Bronchial epithelial cell (primary cell): ENCODE measurements around the gene SCN8A. TPM values are rescaled to one million over a fixed set of nuclear protein-coding genes. Genes with fewer than 3 reads are reported as not detected.

Experiments used
- DNase-seq: peaks from one replicate; pipeline ENCODE4 v3.0.0-alpha.2; 2010; ENCODE audit warnings: low read depth
- FAIRE-seq: peaks from 2 replicates; lab custom pipeline; 2011; peaks lifted over from hg19 to GRCh38; lab: Jason Lieb, UNC
- H3K27me3 ChIP-seq: 2 replicates; pipeline ENCODE4 v1.5.1; 2011; ENCODE audit warnings: low read length; ENCODE audit not compliant: control insufficient read depth, insufficient read depth
- H3K36me3 ChIP-seq: 2 replicates; pipeline ENCODE4 v1.5.1; 2011; ENCODE audit warnings: low read length; ENCODE audit not compliant: control insufficient read depth, insufficient read depth
- H3K4me3 ChIP-seq: 2 replicates; pipeline ENCODE4 v1.5.1; 2011; ENCODE audit warnings: mild to moderate bottlenecking, low read depth, low read length, control low read depth
- total RNA-seq: library from RNA; depleted of rRNA; stranded (reverse); fragments of >200 nt; gene quantifications from 2 replicates; pipeline ENCODE4 v1.2.1, GENCODE V29; 2014
- TF ChIP-seq, protein P1 (sequence below): IDR thresholded peaks from 2 replicates; pipeline ENCODE4 v1.5.1; 2011; ENCODE audit warnings: mild to moderate bottlenecking, moderate library complexity, low read length, control low read depth, inconsistent platforms; ENCODE audit not compliant: insufficient read depth, severe bottlenecking

Gene SCN8A
- total RNA-seq, 1 donor from 2014 or later, result under 0.01 TPM

DNA sequence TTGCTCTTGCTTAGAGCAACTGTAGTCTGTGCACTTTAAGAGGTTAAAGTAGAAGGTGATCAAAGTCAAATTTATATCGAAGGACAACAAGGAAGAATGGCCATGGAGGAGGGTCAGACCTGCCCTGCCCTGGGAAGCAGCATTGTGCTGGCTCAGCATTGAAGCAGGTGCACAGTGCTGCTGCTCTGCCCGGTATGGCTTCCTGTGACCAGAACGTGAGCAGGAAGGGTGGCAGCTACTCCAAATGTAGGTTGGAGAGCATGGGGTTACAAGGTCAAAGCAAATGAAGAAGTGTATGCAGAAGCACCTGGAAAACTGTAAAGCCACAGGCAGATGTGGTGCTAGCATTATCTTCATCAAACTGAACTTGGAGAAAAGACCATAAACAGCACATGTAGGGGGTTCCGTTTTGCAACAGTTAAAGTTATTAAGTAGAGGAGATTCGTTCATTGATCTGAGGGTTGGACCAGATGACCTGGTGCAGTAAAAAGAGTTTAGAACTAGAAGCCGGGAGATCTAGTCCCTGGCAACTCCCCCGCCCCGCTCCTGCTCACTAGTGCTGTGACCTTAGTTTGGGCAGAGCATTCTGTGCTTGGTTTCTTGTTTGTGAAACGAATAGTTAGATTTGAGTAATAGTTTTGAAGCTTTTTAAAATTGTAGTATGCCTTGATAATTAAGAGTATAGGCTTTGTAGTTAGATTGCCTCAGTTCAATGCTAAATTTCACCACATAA lies 84.2 kb downstream of the SCN8A start:
- TF ChIP-seq, protein P1, sequence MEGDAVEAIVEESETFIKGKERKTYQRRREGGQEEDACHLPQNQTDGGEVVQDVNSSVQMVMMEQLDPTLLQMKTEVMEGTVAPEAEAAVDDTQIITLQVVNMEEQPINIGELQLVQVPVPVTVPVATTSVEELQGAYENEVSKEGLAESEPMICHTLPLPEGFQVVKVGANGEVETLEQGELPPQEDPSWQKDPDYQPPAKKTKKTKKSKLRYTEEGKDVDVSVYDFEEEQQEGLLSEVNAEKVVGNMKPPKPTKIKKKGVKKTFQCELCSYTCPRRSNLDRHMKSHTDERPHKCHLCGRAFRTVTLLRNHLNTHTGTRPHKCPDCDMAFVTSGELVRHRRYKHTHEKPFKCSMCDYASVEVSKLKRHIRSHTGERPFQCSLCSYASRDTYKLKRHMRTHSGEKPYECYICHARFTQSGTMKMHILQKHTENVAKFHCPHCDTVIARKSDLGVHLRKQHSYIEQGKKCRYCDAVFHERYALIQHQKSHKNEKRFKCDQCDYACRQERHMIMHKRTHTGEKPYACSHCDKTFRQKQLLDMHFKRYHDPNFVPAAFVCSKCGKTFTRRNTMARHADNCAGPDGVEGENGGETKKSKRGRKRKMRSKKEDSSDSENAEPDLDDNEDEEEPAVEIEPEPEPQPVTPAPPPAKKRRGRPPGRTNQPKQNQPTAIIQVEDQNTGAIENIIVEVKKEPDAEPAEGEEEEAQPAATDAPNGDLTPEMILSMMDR, result no peak
- DNase-seq, result no peak
- no peak overlapping the region for H3K4me3 ChIP-seq
- H3K36me3 ChIP-seq, result no peaks in the 10 kb centered on the region
- FAIRE-seq, result no peak
- peaks cover 3% of the 10 kb centered on the region for H3K27me3 ChIP-seq

DNA sequence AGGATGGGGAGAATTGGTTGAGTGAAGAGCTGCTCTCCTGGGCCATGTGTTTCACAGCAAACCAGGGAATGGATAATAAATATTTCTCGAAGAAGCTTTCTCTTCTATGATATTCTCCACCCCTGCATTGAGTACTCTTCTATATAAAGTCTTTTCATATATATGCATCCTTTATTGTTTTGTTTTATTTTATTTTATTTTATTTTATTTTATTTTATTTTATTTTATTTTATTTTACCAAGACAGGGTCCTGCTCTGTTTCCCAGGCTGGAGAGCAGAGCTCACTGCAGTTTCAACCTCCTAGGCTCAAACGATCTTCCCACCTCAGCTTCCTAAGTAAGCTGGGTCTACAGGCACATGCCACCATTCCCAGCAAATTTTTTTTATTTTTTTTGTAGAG lies 85.8 kb downstream of the SCN8A start:
- FAIRE-seq, result no peak
- TF ChIP-seq, protein P1, result no peak

DNA sequence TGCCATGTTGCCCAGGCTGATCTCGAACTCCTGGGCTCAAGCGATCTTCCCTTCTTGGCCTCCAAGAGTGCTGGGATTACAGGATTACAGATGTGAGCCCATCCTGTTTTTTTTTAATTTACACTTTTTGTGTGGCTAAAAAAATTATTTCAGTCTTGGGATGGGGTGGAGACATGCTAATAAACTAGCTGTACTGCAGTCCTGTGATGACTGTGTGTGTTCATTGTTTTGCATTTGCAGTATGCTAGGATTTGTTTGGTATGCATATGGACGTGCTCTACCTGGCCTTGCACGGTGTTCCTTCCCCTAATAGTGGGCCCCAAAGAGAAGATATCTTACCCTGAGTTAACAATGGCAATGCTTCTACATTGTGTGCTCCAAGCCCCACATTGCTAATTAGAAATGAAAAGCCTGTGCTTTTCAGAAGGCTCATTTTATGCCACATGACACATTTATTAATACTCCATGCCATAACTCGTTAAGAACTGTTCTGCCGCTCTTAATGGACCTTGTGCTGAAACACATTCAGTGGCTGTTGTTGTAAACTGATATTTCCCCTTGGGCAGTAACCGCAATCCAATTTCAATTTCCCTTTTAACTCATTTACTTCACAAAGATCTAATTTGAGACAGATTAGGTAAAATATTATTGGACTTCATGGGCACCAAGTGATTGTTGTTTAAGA lies 86.4 kb downstream of the SCN8A start:
- Histone ChIP-seq H3K4me3 (no peak overlapping the region), H3K27me3 (peaks cover 2% of the 10 kb centered on the region), H3K36me3 (no peaks in the 10 kb centered on the region)
- FAIRE-seq (no peak), DNase-seq (no peak)
- TF ChIP-seq, protein P1, result no peak

More for the DNA sequence above, 85.8 kb downstream of the SCN8A start:
- no peak for DNase-seq
- Histone ChIP-seq H3K36me3 (no peaks in the 10 kb centered on the region), H3K27me3 (peaks cover 2% of the 10 kb centered on the region), H3K4me3 (no peak overlapping the region)

DNA sequence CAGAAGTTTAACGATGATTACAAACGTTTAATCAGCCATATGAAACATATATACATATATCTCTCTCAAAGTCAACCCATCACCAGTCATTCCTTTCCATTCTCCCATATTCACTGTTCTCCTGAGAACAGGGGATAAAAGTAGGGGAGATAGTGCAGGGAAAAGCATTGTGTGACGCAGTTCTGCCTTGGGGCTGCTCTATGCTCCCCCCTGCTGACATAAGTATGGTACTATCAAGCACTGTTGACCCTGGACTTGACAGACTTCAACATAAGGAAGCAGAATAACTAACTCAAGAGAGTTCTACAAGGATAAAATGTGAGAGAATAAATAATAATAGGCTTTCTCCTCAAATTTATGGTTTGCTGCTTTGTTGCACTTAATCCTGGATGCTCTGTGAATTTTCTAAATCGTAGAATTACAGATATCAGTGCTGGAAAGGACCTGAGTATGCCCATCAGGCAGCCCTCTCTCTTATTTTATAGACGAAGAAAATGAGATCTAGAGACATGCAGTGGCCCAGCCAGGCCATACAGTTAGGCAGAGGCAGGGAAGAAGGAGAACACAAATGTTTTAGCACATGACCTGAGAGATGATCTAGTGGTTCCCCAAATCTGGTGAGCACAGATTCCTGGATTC lies 87.2 kb downstream of the SCN8A start:
- peaks cover 2% of the 10 kb centered on the region for H3K27me3 ChIP-seq
- FAIRE-seq (no peak), DNase-seq (peak; percentile 58)
- no peaks in the 10 kb centered on the region for H3K36me3 ChIP-seq
- no peak overlapping the region for H3K4me3 ChIP-seq
- TF ChIP-seq, protein P1, result peak; percentile 76

DNA sequence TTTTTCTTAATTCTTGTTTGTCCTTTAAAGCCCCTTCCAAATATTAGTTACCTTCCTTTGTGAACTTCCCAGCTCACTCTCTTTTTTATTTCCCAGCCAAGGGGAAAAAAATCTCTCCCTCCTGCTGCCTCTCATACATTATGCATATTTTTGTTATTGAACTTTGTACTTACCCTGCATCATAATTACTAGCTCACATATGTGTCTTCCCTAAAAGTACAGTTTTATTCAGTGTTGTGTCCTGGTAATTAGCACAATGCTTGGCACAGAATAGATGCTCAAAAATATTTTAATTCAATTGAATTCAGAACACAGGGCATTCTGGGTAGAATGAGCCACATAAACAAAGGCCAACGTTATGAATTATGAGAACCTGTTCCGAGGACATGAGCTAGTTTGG lies 91.9 kb downstream of the SCN8A start:
- DNase-seq (no peak), FAIRE-seq (no peak)
- no peaks in the 10 kb centered on the region for H3K27me3 ChIP-seq
- TF ChIP-seq, protein P1, result no peak
- no peak overlapping the region for H3K4me3 ChIP-seq
- H3K36me3 ChIP-seq, result no peaks in the 10 kb centered on the region
